Embryonic facial prominence (tissue), 1 donor: ENCODE measurements around the gene SQOR.

Experiments
- DNase-seq: peaks from one replicate; pipeline ENCODE4 v3.0.0-alpha.2; 2016; ENCODE audit errors: extremely low spot score

The SQOR gene

DNA sequence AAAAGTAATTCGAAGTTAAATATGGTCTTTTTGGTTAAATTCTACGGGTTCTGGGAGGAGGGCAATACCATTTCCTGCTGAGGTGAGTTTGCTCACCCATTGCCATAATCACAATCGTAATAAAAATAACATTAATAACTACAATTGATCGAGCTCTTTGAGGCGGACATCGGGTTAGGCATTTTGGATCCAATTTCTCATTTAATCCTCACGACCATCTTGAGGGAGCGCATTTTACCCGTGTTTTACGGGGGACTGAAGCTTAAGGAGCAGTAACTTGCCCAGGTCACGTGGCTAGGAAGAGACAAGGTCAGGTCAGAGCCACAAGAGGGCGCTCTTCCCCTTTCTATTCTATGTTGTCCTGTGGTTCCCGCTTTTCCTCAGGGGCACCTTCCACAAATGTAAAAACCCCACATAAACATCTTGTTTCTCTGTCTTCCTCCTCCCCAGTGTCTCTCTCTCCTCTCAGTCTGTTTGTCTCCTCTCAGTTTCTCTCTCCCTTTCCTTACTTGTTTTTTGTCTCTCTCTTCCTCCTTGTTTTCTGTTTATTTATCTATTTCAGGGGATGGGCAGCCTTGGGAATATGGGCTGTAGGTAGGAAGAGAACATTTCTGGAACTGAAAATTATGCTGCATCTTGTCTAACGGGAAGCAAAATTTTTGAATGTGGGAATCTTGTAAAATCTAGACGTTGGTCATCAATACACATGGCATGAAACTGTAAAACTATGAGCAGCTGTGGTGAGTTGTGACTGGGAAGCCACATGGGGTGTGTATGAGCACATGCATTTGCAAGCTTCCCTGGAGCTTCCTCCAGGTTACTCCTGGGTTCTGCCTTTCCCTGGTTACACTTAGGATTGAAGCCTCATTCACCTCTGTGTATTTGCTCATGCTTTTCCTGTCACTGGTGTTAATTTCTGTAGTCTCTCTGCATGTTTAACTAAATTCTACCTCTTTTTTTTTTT, 71.0 kb downstream of the SQOR start:
- DNase-seq: peak; percentile 84

- no peak for DNase-seq
Observed at GRCh38 chr15:45710657-45711056, 75.8 kb downstream of the SQOR start.

DNA sequence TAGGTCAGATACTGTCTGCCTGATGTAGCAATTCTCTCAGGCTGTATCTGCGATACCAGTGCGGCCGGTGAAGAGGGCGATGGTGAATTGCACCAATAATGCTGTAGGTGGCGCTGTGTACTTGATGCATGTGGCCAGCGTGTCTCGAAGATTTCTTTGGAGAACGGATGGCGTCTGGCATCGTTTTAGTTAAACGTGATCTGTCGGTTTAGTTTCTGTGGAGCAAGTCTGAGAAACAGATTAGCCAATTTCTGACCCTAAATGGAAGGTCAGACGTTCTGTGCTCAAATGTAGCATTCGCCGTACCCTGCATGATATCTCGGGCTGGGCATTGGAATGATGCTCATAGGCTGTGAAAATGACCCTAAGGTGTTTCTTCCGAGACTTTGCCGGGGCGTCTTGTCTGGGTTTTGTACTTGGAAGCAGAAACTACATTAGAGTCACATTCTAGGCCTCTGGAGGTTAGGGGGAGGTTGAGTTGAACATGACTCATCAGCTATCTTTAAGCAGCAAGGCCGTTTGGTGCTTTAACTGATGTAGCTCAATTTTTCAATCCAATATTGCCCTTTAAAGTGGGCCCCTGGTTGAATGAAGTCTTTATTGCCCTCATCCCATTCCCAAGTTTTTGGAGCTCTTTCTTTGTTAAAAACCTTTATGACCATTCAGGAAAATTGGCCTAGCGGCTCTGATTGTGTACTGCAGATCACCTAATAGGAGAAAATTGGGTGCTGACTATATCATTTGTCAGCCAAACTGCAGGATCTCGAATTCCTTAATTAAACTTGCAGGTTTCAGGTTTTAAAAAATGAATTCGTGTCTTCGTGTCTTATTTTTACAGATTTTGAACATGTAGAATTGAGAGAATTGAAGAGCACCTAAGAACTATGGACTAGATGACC, 80.0 kb downstream of the SQOR start:
- peak; percentile 68 for DNase-seq

DNA sequence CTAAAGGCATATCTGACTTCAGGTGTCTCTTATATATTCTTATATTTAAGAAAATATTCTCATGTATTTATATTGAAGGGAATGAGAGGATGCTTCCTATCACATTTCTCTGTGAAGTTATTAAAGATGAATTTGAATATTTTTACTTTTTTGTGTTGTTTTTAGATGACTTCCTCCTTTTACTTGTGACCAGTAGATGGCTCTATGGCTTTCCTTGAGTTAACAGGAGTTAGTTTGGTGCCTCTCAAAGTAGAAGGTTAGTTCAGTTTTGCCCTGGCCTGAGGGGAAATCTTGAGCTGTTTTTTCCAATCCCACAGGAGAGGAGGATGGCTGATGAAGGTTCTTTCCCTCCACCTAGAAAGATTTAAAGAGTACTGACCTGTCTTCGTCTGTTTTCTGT, 80.7 kb downstream of the SQOR start:
- peak; percentile 24 for DNase-seq

DNA sequence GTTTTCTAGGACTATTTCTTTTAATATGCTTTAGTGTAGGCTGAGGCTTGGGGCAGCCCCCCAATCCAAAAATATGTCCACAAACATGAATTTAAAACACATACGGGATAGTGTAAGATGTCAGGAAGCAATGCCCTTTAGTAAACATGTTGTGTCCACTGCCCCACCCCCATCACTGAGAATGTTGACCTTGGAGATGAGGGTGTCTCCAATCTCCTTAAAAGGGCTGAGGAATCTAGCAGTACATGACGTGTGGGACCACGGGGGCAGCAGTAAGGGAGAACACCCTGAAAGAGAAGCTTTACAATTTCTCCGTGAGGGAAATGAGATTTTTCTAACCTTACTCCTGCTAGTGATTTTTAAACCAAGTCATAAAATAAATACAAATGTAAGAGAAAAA, 84.7 kb downstream of the SQOR start:
- no peak for DNase-seq

DNA sequence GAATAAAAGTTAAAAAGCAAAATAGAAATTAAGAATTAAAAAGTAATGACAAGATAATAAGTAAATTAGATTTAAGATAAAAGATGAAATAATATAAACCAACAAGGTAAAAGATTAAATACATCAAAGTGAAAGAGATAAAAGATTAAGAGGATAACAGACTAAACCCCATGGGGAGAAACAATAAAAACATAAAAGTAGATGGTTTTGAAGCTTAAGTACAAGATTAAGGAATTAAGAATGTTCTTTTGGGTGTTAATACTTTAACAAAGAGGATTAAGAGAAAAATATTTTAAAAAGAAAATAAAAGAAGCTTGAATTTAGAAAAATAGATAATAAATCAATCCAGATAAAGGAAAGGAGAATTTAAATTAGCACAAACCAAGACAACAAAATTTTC, 85.4 kb downstream of the SQOR start:
- DNase-seq: no peak

DNA sequence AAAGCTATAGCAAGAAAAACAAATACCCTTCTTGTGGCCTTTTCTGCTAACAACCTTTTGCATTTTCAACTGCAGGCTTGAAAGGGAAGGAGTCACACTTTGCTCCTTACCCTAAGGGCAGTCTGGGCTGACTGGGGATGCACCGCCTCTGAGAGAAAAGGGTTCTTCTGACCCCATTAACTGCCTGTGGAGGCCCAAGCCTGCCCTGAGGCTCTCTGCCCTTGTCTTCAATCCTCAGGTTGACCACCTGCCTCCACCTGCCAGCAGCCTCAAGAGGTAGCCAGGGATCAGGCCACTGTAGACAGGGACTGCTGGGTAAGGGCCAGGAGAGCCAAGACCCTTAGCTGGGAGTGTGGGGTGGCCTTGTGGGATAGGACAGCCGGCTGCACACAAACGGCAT, 93.8 kb downstream of the SQOR start:
- DNase-seq: no peak

DNA sequence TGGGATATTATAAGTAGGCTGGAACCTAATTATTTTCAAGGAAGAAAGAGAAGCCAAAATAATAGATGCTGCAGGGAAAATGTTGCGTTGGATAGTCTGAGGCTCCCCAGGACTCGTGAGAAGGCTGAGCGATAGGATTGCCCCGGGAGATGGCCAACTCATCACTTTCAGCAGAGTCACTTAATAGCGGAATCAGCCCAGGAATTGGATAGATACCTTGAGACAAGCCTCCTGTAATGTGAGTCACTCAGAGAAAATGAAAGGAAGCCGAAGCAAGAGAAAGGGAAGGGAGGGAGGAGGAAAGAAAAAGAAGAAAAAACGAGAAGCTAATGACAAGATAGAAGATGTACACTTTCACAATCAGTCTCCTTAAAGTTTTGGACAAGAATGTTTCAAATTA, 94.3 kb downstream of the SQOR start:
- DNase-seq: no peak

DNA sequence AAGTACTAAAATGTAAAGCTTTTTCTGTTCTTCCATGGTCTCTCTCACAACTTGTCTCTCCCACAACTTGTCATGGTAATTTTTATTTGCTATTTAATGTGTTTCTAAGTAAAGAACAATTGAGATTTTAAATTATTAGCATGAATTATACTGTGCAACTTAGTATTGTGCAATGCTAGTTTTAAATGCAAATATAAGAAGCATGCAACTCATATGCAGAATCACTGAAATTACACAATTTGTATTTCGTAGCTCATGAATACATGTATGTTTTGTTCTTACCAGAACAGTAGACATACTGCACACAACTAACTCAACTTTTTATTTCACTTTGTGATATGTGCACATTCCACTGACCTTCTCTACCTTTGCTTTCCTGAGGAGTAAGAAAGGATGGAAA, 96.5 kb downstream of the SQOR start:
- no peak for DNase-seq

DNA sequence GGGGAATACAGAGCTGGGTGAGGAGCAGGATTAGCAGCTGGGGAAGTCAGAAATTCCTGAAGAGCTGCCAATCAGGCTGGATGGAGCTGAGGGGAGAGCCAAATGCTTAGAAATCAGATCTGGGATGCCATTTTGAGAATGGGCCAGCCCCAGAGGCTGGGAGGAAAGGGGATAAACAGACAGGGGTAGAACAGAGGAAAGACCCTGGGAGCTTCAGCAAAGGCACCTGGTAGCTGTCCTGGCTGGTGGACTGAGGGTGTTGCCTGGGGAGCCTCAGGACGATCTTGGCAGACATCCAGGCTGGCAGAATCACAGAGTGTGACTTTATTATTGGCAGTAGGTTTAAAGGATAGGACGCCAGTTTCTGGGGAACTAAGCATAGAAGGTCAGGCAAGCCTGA, 97.8 kb downstream of the SQOR start:
- no peak for DNase-seq

- DNase-seq: no peak
Observed at GRCh38 chr15:45734260-45734711, 99.5 kb downstream of the SQOR start.
